HEK293 (cell line): Measurements from ENCODE around the gene ZBP1.

Experiments used
- CTCF ChIA-PET: fragments of 350-600 bp; formaldehyde crosslinking; extraction: SDS; loops from one replicate; lab custom pipeline; 2021; ENCODE audit warnings: antibody characterized with exemption; lab: Yijun Ruan, JAX
- POLR2A ChIA-PET: fragments of 300-600 bp; formaldehyde crosslinking; extraction: SDS; loops from one replicate; lab custom pipeline; 2020; ENCODE audit warnings: antibody characterized with exemption, inconsistent platforms; lab: Yijun Ruan, JAX
- H3K27ac ChIP-seq: fragments of 200-500 bp; sonication (Bioruptor generic); 2 replicates; pipeline ENCODE4 v1.5.1; 2014; ENCODE audit warnings: low read depth, low read length, control low read depth, inconsistent platforms; ENCODE audit errors: extremely low read depth
- H3K36me3 ChIP-seq, 2 experiments: fragments of 200-500 bp in 1 of 2; sonication (Bioruptor generic) in 1 of 2; 1 replicate in 1 of 2; 2 replicates in 1 of 2; pipeline ENCODE4 v1.5.1; 2014 to 2017; ENCODE audit warnings: inconsistent platforms in 2 of 2, low read length in 2 of 2; ENCODE audit not compliant: control insufficient read depth in 2 of 2, insufficient read depth in 1 of 2
- H3K4me1 ChIP-seq: fragments of 200-500 bp; sonication (Bioruptor generic); 2 replicates; pipeline ENCODE4 v1.5.1; 2014; ENCODE audit warnings: mild to moderate bottlenecking, low read length, inconsistent platforms; ENCODE audit not compliant: control insufficient read depth, insufficient read depth
- H3K4me3 ChIP-seq: 2 replicates; pipeline ENCODE4 v1.5.1; 2011; ENCODE audit warnings: low read depth, mild to moderate bottlenecking, control low read depth, low read length, moderate library complexity
- H3K9me3 ChIP-seq: fragments of 200-500 bp; sonication (Bioruptor generic); 2 replicates; pipeline ENCODE4 v1.5.1; 2014; ENCODE audit warnings: low read depth, low read length, inconsistent platforms; ENCODE audit not compliant: control insufficient read depth, insufficient read depth
- GFI1B ChIP-seq: fragments of 450-650 bp; formaldehyde crosslinking; IDR thresholded peaks from 2 replicates; pipeline ENCODE4 v1.5.1; 2016; ENCODE audit warnings: missing biosample characterization, missing genetic modification characterization
- SALL2 ChIP-seq: fragments of 450-650 bp; formaldehyde crosslinking; IDR thresholded peaks from 2 replicates; pipeline ENCODE4 v1.5.0; 2017; ENCODE audit warnings: missing biosample characterization, mild to moderate bottlenecking, missing genetic modification characterization, borderline replicate concordance
- SCRT1 ChIP-seq: fragments of 450-650 bp; formaldehyde crosslinking; IDR thresholded peaks from 2 replicates; pipeline ENCODE4 v1.5.1; 2016; ENCODE audit warnings: missing biosample characterization, missing genetic modification characterization, borderline replicate concordance
- SP3 ChIP-seq: fragments of 450-650 bp; formaldehyde crosslinking; IDR thresholded peaks from 2 replicates; pipeline ENCODE4 v1.5.1; 2016; ENCODE audit warnings: missing biosample characterization, missing genetic modification characterization
- SP7 ChIP-seq: fragments of 450-650 bp; formaldehyde crosslinking; IDR thresholded peaks from 2 replicates; pipeline ENCODE4 v1.5.1; 2016; ENCODE audit warnings: missing biosample characterization, missing genetic modification characterization
- YY2 ChIP-seq: fragments of 450-650 bp; formaldehyde crosslinking; IDR thresholded peaks from 2 replicates; pipeline ENCODE4 v1.5.1; 2016; ENCODE audit warnings: missing biosample characterization, missing genetic modification characterization
- ZBTB8A ChIP-seq: fragments of 450-650 bp; formaldehyde crosslinking; IDR thresholded peaks from 2 replicates; pipeline ENCODE4 v1.5.1; 2016; ENCODE audit warnings: missing biosample characterization, missing genetic modification characterization
- ZNF132 ChIP-seq: fragments of 450-650 bp; formaldehyde crosslinking; IDR thresholded peaks from 2 replicates; pipeline ENCODE4 v1.5.1; 2017; ENCODE audit warnings: missing biosample characterization, missing genetic modification characterization, borderline replicate concordance
- ZNF140 ChIP-seq: fragments of 450-650 bp; formaldehyde crosslinking; IDR thresholded peaks from 2 replicates; pipeline ENCODE4 v1.5.1; 2016; ENCODE audit warnings: missing biosample characterization, missing genetic modification characterization
- ZNF248 ChIP-seq: fragments of 450-650 bp; formaldehyde crosslinking; IDR thresholded peaks from 2 replicates; pipeline ENCODE4 v1.5.1; 2017; ENCODE audit warnings: missing biosample characterization, missing genetic modification characterization
- ZNF311 ChIP-seq: fragments of 450-650 bp; formaldehyde crosslinking; IDR thresholded peaks from 2 replicates; pipeline ENCODE4 v1.5.1; 2017; ENCODE audit warnings: missing biosample characterization, missing genetic modification characterization, borderline replicate concordance
- ZNF391 ChIP-seq: fragments of 450-650 bp; formaldehyde crosslinking; IDR thresholded peaks from 2 replicates; pipeline ENCODE4 v1.5.1; 2016; ENCODE audit warnings: low read depth, missing biosample characterization, missing genetic modification characterization, borderline replicate concordance
- ZNF423 ChIP-seq: fragments of 450-650 bp; formaldehyde crosslinking; IDR thresholded peaks from 2 replicates; pipeline ENCODE4 v1.5.1; 2016; ENCODE audit warnings: missing biosample characterization, missing genetic modification characterization
- ZNF449 ChIP-seq: fragments of 450-650 bp; formaldehyde crosslinking; IDR thresholded peaks from 2 replicates; pipeline ENCODE4 v1.5.1; 2017; ENCODE audit warnings: missing biosample characterization, mild to moderate bottlenecking, missing genetic modification characterization, moderate library complexity
- ZNF555 ChIP-seq: fragments of 450-650 bp; formaldehyde crosslinking; conservative IDR thresholded peaks from 2 replicates; pipeline ENCODE4 v1.5.1; 2017; ENCODE audit warnings: missing biosample characterization, mild to moderate bottlenecking, missing genetic modification characterization, inconsistent platforms
- ZNF621 ChIP-seq: fragments of 450-650 bp; formaldehyde crosslinking; IDR thresholded peaks from 2 replicates; pipeline ENCODE4 v1.5.1; 2017; ENCODE audit warnings: missing biosample characterization, missing genetic modification characterization
- ZNF658 ChIP-seq: fragments of 450-650 bp; formaldehyde crosslinking; IDR thresholded peaks from 2 replicates; pipeline ENCODE4; 2016; ENCODE audit warnings: missing biosample characterization, missing genetic modification characterization
- ZNF785 ChIP-seq: fragments of 450-650 bp; formaldehyde crosslinking; IDR thresholded peaks from 2 replicates; pipeline ENCODE4 v1.5.1; 2016; ENCODE audit warnings: missing biosample characterization, missing genetic modification characterization
- TF ChIP-seq, protein P1 (sequence below): fragments of 450-650 bp; formaldehyde crosslinking; IDR thresholded peaks from 2 replicates; pipeline ENCODE4 v1.5.1; 2017; ENCODE audit warnings: missing biosample characterization, missing genetic modification characterization
- TF ChIP-seq, protein P2 (sequence below): fragments of 450-650 bp; formaldehyde crosslinking; IDR thresholded peaks from 2 replicates; pipeline ENCODE4 v1.5.1; 2016; ENCODE audit warnings: missing biosample characterization, missing genetic modification characterization

The ZBP1 gene

DNA sequence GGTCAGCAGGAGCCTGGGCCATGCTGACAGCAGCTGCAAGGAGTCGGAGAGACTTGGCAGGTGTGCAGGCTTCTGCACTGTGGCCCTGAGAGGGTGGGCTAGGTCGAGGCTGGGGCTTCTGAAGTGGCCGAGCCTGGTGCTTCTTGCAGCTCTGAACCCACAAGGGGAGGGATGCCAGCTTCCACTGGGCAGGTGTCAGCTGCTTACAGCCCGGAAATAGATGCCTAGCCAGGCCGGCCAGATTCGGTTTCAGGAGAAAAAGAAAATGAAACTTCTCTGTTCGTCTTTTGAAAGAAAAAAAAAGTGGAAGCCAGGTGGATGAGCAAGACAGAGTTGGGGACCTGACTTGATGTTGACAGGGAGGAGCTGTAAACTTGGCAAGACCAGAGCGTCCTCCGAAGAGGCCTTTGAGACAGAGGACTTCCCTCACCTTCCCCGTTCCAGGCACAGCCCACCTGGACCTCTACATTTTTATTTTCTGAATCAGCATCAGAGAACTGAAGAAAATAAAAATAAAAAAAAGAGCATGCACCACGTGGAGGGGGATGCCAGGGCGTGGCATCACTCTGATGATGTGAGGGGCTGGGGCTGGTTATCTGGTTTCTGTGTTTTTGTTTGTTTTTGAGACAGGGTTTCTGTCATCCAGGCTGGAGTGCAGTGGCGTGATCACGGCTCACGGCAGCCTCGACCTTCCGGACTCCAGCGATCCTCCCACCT is at the start of gene ZBP1:
TSS of gene ZBP1 (minus strand) at position 153 of the 717 bp plus-strand sequence. CDS start at position 22, 131 bp downstream.
- H3K36me3 ChIP-seq: no peaks in the 10 kb centered on the region
- peaks cover 3% of the 10 kb centered on the region; the same call in 1 of the 2 replicates for H3K4me1 ChIP-seq
- H3K9me3 ChIP-seq: no peaks in the 10 kb centered on the region
- H3K4me3 ChIP-seq: no peak within 1 kb of the TSS
- no peak within 1 kb of the TSS for H3K27ac ChIP-seq
- ChIA-PET POLR2A (no interaction called here), CTCF (interaction anchor here (0.6 to 2.6 kb wide), 7 partner anchors 34 to 601 kb away, joined by 3 to 11 read pairs (median 4); no protein-coding TSS in a partner anchor)
- TF ChIP-seq ZNF449 (tag by site-specific recombination): no peak
- no peak for TF ChIP-seq ZBTB8A (tag by site-specific recombination)
- TF ChIP-seq YY2 (tag by site-specific recombination): no peak
- TF ChIP-seq, protein P1, sequence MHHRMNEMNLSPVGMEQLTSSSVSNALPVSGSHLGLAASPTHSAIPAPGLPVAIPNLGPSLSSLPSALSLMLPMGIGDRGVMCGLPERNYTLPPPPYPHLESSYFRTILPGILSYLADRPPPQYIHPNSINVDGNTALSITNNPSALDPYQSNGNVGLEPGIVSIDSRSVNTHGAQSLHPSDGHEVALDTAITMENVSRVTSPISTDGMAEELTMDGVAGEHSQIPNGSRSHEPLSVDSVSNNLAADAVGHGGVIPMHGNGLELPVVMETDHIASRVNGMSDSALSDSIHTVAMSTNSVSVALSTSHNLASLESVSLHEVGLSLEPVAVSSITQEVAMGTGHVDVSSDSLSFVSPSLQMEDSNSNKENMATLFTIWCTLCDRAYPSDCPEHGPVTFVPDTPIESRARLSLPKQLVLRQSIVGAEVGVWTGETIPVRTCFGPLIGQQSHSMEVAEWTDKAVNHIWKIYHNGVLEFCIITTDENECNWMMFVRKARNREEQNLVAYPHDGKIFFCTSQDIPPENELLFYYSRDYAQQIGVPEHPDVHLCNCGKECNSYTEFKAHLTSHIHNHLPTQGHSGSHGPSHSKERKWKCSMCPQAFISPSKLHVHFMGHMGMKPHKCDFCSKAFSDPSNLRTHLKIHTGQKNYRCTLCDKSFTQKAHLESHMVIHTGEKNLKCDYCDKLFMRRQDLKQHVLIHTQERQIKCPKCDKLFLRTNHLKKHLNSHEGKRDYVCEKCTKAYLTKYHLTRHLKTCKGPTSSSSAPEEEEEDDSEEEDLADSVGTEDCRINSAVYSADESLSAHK (tag by site-specific recombination): no peak
- no peak for TF ChIP-seq ZNF132 (tag by site-specific recombination)
- TF ChIP-seq ZNF311: no peak
- TF ChIP-seq ZNF391 (tag by site-specific recombination): no peak
- TF ChIP-seq SCRT1 (tag by site-specific recombination): no peak
- no peak for TF ChIP-seq SP3 (tag by site-specific recombination)
- TF ChIP-seq SP7 (tag by site-specific recombination): no peak
- no peak for TF ChIP-seq GFI1B (tag by site-specific recombination)
- TF ChIP-seq ZNF621: no peak
- no peak for TF ChIP-seq ZNF658 (tag by site-specific recombination)
- no peak for TF ChIP-seq ZNF785
- TF ChIP-seq SALL2 (tag by site-specific recombination): no peak
- TF ChIP-seq, protein P2, sequence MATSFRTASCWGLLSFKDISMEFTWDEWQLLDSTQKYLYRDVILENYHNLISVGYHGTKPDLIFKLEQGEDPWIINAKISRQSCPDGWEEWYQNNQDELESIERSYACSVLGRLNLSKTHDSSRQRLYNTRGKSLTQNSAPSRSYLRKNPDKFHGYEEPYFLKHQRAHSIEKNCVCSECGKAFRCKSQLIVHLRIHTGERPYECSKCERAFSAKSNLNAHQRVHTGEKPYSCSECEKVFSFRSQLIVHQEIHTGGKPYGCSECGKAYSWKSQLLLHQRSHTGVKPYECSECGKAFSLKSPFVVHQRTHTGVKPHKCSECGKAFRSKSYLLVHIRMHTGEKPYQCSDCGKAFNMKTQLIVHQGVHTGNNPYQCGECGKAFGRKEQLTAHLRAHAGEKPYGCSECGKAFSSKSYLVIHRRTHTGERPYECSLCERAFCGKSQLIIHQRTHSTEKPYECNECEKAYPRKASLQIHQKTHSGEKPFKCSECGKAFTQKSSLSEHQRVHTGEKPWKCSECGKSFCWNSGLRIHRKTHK (tag by site-specific recombination): no peak
- TF ChIP-seq ZNF248 (tag by site-specific recombination): no peak
- no peak for TF ChIP-seq ZNF140 (tag by site-specific recombination)
- no peak for TF ChIP-seq ZNF555 (tag by site-specific recombination)

GRCh38 chr20:57669632-57670031 is 49.4 kb upstream of the ZBP1 start:
- Histone ChIP-seq H3K27ac (no peak overlapping the region), H3K4me3 (no peak overlapping the region), H3K4me1 (no peaks in the 10 kb centered on the region), H3K36me3 (no peaks in the 10 kb centered on the region), H3K9me3 (no peaks in the 10 kb centered on the region)
- POLR2A ChIA-PET: no interaction called here
- CTCF ChIA-PET: interaction anchor here (0.6 kb wide), 1 partner anchor 10 kb away, joined by 3 read pairs; no protein-coding TSS in a partner anchor
- no peak for TF ChIP-seq ZNF423 (tag by site-specific recombination)
